ENCODE measurements around the gene KRTAP12-3. TPM values are rescaled to one million over a fixed set of nuclear protein-coding genes. Genes with fewer than 3 reads are reported as not detected.

The KRTAP12-3 gene
- total RNA-seq, 1 donor from 2014 or later, result not detected

DNA sequence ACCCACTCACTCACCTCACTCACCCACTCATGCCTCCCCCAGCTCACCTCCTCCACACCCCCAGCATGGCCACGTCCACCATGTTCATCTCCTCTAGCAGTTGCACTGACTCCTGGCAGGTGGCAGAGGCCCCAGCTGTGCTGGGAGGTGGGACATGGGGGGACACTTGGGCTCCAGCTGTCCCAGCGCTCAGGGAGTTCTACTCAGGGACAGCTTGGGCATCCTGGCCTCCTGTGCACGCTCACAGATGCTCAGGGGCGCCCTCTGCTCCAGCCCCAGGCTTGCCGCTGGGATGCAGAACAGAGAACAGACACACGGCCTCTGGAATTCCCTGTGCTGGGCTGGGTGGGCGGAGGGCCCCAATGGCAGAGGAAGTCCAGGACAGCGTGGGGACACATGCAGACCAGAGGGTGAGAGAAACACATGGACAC, 40.6 kb upstream of the KRTAP12-3 start:
- H3K4me3 Mint-ChIP-seq, result no peak overlapping the region
- Histone ChIP-seq H3K4me3 (no peak overlapping the region), H3F3A (ENCODE audit: low read depth) (no peaks in the 10 kb centered on the region), H3K27me3 (no peaks in the 10 kb centered on the region), H2AFZ (replicated peaks) (peak overlapping the region; percentile 24), H3K4me2 (no peak overlapping the region), H3K79me2 (ENCODE audit: low read depth) (no peaks in the 10 kb centered on the region), H4K20me1 (ENCODE audit: low read depth) (no peaks in the 10 kb centered on the region), H3K27ac (no peak overlapping the region), H3K36me3 (no peaks in the 10 kb centered on the region), H3K9me3 (ENCODE audit: low read depth) (no peaks in the 10 kb centered on the region), H3K4me1 (peaks cover 5% of the 10 kb centered on the region), H3K9ac (no peak overlapping the region)
- H3K27ac Mint-ChIP-seq, result no peak overlapping the region
- DNase-seq (ENCODE audit: low spot score), result no peak
- no peaks in the 10 kb centered on the region for H3K36me3 Mint-ChIP-seq
- H3K4me1 Mint-ChIP-seq, result no peaks in the 10 kb centered on the region
- H3K9me3 Mint-ChIP-seq, result peaks cover 34% of the 10 kb centered on the region
- TF ChIP-seq EZH2 (IDR thresholded peaks at IDR 0.05), result no peak
- peaks cover 2% of the 10 kb centered on the region for H3K27me3 Mint-ChIP-seq (ENCODE audit: insufficient read depth, low read depth)

DNA sequence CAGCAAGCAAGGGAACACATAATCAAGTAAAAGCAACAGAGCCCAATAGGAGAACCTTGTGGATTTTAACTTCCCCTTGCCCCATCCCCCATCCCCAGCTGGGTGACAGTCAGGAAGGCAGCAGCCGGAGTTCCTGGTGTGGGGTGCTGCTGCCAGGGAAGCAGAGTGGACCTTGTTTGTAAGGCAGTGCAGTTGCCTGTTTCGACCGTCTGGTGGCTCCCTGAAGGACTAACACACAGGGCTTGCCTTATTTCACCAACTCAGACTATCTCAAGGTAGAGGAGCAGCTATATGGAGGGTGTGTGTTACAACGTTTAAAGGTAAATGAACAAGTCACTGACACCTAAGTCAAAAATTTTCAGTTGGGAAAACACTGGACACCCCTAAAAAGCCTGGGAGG, 39.2 kb upstream of the KRTAP12-3 start:
- TF ChIP-seq, protein P1, sequence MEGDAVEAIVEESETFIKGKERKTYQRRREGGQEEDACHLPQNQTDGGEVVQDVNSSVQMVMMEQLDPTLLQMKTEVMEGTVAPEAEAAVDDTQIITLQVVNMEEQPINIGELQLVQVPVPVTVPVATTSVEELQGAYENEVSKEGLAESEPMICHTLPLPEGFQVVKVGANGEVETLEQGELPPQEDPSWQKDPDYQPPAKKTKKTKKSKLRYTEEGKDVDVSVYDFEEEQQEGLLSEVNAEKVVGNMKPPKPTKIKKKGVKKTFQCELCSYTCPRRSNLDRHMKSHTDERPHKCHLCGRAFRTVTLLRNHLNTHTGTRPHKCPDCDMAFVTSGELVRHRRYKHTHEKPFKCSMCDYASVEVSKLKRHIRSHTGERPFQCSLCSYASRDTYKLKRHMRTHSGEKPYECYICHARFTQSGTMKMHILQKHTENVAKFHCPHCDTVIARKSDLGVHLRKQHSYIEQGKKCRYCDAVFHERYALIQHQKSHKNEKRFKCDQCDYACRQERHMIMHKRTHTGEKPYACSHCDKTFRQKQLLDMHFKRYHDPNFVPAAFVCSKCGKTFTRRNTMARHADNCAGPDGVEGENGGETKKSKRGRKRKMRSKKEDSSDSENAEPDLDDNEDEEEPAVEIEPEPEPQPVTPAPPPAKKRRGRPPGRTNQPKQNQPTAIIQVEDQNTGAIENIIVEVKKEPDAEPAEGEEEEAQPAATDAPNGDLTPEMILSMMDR (IDR thresholded peaks at IDR 0.05), result peak; percentile 30
- TF ChIP-seq EZH2 (IDR thresholded peaks at IDR 0.05), result no peak
- no peak overlapping the region for H2AFZ ChIP-seq (replicated peaks)
- Mint-ChIP-seq H3K36me3 (no peaks in the 10 kb centered on the region), H3K9me3 (peaks cover 38% of the 10 kb centered on the region), H3K4me3 (no peak overlapping the region), H3K27me3 (ENCODE audit: insufficient read depth, low read depth) (peaks cover 2% of the 10 kb centered on the region), H3K4me1 (no peaks in the 10 kb centered on the region), H3K27ac (no peak overlapping the region)
- no peaks in the 10 kb centered on the region for H3K79me2 ChIP-seq (ENCODE audit: low read depth)
- H3K9me3 ChIP-seq (ENCODE audit: low read depth), result peaks cover 6% of the 10 kb centered on the region
- no peaks in the 10 kb centered on the region for H3K36me3 ChIP-seq
- H3K27me3 ChIP-seq, result no peaks in the 10 kb centered on the region
- no peak for DNase-seq (ENCODE audit: low spot score)
- H3K27ac ChIP-seq, result no peak overlapping the region
- no peak overlapping the region for H3K9ac ChIP-seq
- H4K20me1 ChIP-seq (ENCODE audit: low read depth), result no peaks in the 10 kb centered on the region
- H3F3A ChIP-seq (ENCODE audit: low read depth), result no peaks in the 10 kb centered on the region
- H3K4me2 ChIP-seq, result no peak overlapping the region
- H3K4me1 ChIP-seq, result peaks cover 5% of the 10 kb centered on the region
- H3K4me3 ChIP-seq, result no peak overlapping the region

DNA sequence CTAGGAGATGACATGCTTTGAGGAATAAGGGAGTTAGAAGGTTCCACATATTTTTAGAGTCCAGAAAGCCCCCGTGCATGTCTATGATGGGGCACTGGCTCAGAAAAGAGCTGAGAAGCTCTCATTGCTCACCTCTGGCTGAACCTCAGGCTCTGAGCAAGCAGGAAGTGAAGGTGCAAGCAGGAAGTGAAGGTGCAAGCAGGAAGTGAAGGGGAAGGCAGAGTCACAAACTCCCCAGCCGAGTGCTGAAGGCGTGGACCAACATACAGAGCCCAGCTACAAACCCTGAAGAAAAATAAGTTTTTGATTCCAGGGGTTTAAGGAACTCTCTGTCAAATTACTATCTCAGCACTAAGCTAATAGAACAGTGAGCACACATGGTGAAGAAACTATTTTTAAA, 38.8 kb upstream of the KRTAP12-3 start:
- no peak for DNase-seq (ENCODE audit: low spot score)
- no peak overlapping the region for H3K9ac ChIP-seq
- no peak overlapping the region for H3K4me2 ChIP-seq
- peaks cover 2% of the 10 kb centered on the region for H3K27me3 Mint-ChIP-seq (ENCODE audit: insufficient read depth, low read depth)
- no peak overlapping the region for H3K4me3 Mint-ChIP-seq
- H3K27me3 ChIP-seq, result no peaks in the 10 kb centered on the region
- H3K27ac Mint-ChIP-seq, result no peak overlapping the region
- H3K9me3 Mint-ChIP-seq, result peaks cover 42% of the 10 kb centered on the region
- peaks cover 5% of the 10 kb centered on the region for H3K4me1 ChIP-seq
- no peaks in the 10 kb centered on the region for H3K4me1 Mint-ChIP-seq
- no peaks in the 10 kb centered on the region for H3F3A ChIP-seq (ENCODE audit: low read depth)
- H3K27ac ChIP-seq, result no peak overlapping the region
- no peak overlapping the region for H3K4me3 ChIP-seq
- H2AFZ ChIP-seq (replicated peaks), result no peak overlapping the region
- H3K9me3 ChIP-seq (ENCODE audit: low read depth), result peaks cover 10% of the 10 kb centered on the region
- no peaks in the 10 kb centered on the region for H3K36me3 ChIP-seq
- H4K20me1 ChIP-seq (ENCODE audit: low read depth), result no peaks in the 10 kb centered on the region
- H3K79me2 ChIP-seq (ENCODE audit: low read depth), result no peaks in the 10 kb centered on the region
- H3K36me3 Mint-ChIP-seq, result no peaks in the 10 kb centered on the region
- TF ChIP-seq EZH2 (IDR thresholded peaks at IDR 0.05), result no peak

DNA sequence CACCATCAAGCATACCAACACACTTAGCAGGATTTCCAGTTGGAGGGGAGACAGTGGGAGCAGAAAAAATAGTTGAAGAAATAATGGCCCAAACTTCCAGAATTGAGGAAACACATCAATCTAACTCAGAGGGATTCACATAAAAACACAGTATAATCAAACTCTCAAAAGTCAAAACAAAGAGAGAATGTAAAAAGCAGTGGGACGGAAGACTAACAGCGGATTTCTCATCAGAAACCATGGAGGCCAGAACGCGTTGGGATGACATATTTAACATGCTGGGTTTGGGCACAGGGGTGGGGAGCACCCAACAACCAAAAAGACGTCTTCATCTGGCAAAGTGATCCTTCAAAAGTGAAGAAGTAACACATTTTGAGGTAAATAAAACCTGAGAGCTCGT, 37.8 kb upstream of the KRTAP12-3 start:
- Mint-ChIP-seq H3K9me3 (peaks cover 49% of the 10 kb centered on the region), H3K36me3 (no peaks in the 10 kb centered on the region), H3K4me1 (no peaks in the 10 kb centered on the region), H3K27ac (no peak overlapping the region), H3K27me3 (ENCODE audit: insufficient read depth, low read depth) (peaks cover 2% of the 10 kb centered on the region), H3K4me3 (no peak overlapping the region)
- Histone ChIP-seq H3K9ac (no peak overlapping the region), H3K4me1 (peaks cover 5% of the 10 kb centered on the region), H3K27me3 (no peaks in the 10 kb centered on the region), H3K4me3 (no peak overlapping the region), H3K79me2 (ENCODE audit: low read depth) (no peaks in the 10 kb centered on the region), H2AFZ (replicated peaks) (no peak overlapping the region), H3K9me3 (ENCODE audit: low read depth) (peaks cover 13% of the 10 kb centered on the region), H3K27ac (no peak overlapping the region), H3K4me2 (no peak overlapping the region), H3F3A (ENCODE audit: low read depth) (no peaks in the 10 kb centered on the region), H4K20me1 (ENCODE audit: low read depth) (no peaks in the 10 kb centered on the region), H3K36me3 (no peaks in the 10 kb centered on the region)
- no peak for TF ChIP-seq EZH2 (IDR thresholded peaks at IDR 0.05)
- TF ChIP-seq, protein P1 (IDR thresholded peaks at IDR 0.05), result no peak
- no peak for TF ChIP-seq EZH2phosphoT487 (IDR thresholded peaks at IDR 0.05)
- DNase-seq (ENCODE audit: low spot score), result no peak
